NCI-H460 (cell line): ENCODE results near the gene SCAPER. TPM values are rescaled to one million over a fixed set of nuclear protein-coding genes. Genes with fewer than 3 reads are reported as not detected.
"Not testable (repeated sequence)": the region's sequence is repeated elsewhere in the genome, so short reads cannot be mapped to it uniquely, and the experiment has no call there.

Experiments used
- DNase-seq: peaks from one replicate; pipeline ENCODE4 v3.0.0-alpha.2; 2016; ENCODE audit warnings: low read depth; ENCODE audit errors: extremely low read depth
- total RNA-seq: library from RNA; depleted of rRNA; stranded (reverse); fragments of >200 nt; shearing (Covaris generic); gene quantifications from 2 replicates; pipeline ENCODE4 v1.2.3, GENCODE V29; 2014

SCAPER gene
- total RNA-seq, 1 experiment from 2014 or later: 8.8 TPM

DNA sequence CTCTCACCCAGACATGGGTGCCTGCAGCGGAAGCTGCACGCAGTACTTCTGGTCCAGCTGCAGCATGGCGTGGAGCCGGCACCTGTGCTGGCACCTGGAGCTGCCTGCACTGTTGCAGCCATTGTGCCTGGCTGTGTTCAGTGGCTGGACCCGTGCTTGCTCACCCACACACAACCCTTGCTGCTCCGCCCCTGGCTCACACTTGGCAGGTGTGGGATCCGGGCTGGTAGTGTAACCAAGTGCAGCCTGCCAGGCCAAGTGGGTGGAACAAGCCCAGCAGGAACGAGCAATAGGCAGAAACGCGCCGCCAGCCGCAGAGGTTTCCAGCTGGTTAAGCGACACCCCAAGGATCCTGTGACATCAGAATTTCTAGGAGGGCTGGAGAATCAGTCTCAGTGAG is 11.2 kb upstream of the SCAPER start:
- DNase-seq: no peak

DNA sequence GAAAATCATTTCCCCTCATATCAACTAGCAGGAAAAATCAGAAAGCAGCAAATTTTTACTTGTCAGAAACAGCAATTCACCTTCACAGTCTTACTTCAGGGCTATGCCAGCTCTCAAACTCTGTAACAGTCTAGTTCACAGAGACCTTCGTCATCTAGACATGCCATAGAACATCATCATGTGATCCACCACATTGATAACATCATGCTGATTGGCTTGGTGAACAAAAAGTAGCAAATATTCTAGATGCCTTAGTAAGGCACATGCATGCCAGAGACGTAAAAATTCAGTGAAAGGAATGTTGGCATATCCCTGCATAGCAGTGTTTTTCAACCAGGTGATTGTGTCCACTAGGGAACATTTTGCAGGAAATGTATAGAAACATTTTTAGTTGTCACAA is 8.6 kb upstream of the SCAPER start:
- no peak for DNase-seq

DNA sequence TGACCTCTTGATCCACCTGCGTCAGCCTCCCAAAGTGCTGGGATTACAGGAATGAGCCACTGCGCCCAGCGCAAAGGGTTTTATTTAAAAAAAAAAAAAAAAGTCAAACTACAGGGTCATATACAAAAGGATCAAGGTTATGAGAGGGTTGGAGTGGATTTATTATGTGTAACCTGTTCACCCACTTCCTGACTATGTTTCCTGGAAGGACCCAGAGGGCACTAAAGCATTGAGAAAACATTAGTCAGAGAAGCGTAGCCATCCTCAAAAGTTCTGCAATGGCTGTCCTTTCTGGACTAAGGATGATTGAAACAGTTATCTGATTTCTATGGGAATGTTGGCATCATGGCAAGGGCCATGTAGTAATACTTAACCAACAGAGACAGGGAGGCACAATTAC is 7.3 kb upstream of the SCAPER start:
- DNase-seq: no peak

DNA sequence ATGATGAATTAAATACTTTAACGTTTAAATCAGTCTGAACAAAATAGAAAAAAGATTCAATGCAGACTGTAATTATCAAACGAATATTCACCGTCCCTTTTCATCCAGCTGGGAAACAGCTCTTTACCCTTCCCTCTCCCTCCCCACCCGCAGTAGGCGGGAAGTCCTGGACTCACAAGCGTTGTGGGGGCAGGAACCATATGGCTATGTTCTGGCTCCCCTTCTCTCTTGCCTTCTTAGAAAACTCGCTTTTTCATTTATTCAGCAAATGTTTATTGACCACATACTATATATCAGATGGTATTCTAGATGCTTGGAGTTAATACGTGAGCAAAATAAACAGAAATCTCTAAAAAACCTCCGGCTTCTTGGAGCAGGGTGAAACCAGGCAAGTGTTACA is 715 bp upstream of the SCAPER start:
- DNase-seq: no peak

DNA sequence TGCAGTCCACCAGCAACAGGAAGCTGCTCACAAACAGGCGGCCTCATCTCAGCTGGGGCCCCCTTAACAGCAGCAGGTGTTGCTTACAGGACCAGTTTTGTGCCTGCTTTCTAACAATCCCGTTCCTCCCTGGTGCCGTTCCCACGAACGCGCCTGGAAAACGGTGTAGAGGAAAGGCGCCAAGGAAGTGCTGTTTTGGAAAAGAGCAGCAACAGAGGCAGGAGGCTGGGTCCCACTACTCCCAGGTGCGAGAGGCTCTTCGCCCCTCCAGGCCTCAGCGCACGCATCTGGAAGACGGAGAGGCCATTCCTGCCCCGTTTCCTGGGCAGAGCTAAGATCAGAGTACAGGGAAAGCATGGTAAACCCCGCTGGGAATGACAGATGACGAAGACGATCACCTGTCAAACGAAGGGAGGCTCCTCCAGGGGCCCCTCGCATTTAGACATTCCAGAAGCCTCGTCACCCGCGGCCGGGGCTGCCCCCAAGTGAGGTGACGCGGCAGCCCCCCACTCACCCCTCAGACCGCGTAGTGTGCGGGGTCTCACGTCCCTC is 603 bp downstream of the SCAPER start:
- DNase-seq: peak; percentile 5

DNA sequence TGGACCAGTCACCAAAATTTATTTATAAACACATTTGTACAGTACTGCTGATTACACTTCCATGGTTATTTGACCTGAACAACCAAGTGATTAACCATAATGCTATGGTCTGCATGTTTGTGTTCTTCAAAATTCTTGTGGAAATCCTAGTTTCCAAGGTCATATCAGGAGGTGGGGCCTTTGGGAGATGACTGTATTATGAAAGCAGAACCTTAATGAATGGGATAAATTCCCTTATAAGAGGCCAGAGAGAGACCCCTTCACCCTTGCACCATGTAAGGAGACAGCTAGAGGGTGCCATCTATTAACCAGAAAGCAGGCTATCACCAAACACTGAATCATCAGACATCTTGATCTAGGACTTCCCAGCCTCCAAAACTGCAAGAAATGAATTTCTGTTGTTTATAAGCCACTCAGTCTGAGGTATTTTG is 1.9 kb downstream of the SCAPER start:
- no peak for DNase-seq

DNA sequence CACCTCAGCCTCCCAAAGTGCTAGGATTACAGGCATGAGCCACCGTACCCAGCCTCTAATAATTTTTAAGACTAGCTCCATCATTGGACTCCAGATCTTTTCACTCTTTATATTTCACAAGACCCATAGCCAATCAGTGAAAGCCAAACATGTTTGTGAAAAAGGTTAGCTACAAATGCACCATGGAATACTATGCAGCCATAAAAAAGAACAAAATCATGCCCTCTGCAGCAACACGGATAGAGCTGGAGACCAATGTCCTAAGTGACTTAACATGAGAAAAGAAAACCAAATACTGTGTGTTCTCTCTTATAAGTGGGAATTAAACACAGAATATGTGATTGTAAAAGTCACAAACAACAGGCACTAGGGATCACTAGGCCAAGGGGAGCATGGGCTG is 3.2 kb downstream of the SCAPER start:
- DNase-seq: no peak

DNA sequence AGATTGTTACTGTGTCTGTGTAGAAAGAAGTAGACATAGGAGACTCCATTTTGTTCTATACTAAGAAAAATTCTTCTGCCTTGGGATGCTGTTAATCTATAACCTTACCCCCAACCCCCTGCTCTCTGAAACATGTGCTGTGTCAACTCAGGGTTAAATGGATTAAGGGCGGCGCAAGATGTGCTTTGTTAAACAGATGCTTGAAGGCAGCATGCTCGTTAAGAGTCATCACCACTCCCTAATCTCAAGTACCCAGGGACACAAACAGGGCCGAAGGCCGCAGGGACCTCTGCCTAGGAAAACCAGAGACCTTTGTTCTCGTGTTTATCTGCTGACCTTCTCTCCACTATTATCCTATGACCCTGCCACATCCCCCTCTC is 5.2 kb downstream of the SCAPER start:
- DNase-seq: not testable (repeated sequence)

DNA sequence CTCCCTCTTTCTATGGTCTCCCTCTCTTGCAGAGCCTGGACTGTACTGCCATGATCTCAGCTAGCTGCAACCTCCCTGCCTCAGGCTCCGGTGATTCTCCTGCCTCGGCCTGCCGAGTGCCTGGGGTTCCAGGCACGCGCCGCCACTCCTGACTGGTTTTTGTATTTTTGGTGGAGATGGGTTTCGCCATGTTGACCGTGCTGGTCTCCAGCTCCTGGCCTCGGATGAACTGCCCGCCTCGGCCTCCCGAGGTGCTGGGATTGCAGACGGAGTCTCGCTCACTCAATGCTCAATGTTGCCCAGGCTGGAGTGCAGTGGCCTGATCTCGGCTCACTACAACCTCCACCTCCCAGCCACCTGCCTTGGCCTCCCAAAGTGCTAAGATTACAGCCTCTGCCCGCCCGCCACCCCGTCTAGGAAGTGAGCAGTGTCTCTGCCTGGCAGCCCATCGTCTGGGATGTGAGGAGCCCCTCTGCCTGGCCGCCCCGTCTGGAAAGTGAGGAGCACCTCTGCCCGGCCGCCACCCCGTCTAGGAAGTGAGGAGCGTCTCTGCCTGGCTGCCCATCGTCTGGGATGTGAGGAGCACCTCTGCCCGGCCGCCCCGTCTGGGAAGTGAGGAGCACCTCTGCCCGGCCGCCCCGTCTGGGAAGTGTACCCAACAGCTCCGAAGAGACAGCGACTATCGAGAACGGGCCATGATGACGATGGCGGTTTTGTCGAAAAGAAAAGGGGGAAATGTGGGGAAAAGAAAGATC is 5.8 kb downstream of the SCAPER start:
- not testable (repeated sequence) for DNase-seq

DNA sequence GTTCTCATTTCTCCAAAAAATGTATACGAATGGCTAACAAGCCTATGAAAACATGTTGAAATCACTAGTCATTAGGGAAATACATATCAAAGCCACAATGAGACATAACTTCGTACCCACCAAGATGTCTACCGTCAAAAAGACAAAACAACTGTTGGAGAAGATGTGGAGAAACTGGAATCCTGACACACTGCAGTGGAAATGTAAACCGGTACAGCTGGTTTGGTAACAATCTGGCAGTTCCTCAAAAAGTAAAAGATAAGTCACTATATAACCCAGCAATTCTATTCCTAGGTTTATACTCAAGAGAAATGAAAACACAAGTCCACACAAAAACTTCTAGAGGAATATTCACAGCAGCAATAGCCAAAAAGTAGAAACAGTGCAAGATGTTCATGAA is 7.0 kb downstream of the SCAPER start:
- DNase-seq: no peak

DNA sequence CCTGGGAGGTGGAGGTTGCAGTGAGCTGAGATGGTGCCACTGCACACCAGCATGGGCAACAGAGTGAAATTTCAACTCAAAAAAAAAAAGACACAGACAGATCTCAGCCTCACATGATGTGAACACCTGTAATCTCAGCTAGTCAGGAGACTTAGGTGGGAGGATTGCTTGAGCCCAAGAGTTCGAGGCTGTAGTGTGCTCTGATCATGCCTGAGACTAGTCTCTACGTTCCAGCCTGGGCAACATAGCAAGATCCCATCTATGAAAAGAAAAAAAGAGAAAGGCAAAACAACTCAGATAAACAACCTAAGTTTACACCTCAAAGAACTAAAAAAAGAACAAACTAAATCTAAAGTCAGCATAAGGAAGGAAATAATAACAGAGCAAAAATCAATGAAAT is 11.0 kb downstream of the SCAPER start:
- no peak for DNase-seq

DNA sequence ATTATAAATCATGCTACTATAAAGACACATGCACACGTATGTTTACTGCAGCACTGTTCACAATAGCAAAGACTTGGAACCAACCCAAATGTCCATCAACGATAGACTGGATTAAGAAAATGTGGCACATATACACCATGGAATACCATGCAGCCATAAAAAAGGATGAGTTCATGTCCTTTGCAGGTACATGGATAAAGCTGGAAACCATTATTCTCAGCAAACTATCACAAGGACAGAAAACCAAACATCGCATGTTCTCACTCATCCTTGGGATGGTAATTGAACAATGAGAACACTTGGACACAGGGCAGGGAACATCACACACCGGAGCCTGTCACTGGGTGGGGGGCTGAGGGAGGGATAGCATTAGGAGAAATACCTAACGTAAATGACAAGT is 12.3 kb downstream of the SCAPER start:
- not testable (repeated sequence) for DNase-seq

DNA sequence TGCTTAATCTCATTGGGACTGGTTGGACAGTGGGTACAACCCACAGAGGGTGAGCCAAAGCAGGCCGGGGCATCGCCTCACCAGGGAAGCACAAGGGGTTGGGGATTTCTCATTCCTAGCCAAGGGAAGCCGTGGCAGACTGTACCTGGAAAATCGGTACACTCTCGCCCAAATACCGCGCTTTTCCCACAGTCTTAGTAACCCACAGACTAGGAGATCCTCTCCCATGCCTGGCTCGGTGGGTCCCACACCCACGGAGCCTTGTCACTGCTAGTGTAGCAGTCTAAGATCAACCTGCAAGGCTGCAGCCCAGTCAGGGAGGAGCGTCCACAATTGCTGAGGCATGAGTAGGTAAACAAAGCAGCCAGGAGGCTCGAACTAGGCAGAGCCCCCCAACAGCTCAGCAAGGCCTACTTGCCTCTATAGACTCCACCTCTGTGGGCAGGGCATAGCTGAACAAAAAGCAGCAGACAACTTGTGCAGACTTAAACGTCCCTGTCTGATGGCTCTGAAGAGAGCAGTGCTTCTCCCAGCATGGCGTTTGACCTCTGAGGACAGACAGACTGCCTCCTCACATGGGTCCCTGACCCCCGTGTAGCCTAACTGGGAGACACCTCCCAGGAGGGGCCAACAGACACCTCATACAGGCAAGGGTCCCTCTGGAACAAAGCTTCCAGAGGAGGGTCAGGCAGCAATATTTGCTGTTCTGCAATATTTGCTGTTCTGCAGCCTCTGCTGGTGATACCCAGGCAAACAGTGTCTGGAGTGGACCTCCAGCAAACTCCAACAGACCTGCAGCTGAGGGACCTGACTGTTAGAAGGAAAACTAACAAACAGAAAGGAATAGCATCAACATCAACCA is 17.6 kb downstream of the SCAPER start:
- not testable (repeated sequence) for DNase-seq

DNA sequence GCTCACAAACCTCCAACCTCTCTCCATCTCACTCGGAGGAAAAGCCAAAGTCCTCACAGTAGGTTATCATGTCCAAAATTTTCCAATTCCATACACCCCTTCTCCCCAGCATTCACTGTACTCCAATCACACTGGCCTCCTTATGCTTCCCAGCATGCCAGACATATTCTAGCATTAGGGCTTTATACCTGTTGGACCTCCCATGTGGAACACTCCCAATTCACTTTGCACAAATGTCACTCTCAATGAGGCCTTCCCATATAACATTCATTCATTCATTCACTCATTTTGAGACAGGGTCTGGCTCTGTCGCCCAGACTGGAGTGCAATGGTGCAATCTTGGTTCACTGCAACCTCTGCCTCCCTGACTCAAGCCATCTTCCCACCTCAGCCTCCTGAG is 19.9 kb downstream of the SCAPER start:
- DNase-seq: no peak

DNA sequence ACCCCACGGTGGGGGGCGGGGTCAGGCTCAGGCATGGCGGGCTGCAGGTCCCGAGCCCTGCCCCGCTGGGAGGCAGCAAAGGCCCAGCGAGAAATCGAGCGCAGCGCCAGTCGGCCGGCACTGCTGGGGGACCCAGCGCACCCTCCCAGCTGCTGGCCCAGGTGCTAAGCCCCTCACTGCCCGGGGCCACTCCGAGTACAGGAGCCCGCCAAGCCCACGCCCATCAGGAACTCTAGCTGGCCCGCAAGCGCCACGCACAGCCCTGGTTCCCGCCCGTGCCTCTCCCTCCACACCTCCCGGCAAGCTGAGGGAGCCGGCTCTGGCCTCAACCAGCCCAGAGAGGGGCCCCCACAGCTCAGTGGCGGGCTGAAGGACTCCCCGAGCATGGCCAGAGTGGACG is 29.2 kb downstream of the SCAPER start:
- DNase-seq: no peak

DNA sequence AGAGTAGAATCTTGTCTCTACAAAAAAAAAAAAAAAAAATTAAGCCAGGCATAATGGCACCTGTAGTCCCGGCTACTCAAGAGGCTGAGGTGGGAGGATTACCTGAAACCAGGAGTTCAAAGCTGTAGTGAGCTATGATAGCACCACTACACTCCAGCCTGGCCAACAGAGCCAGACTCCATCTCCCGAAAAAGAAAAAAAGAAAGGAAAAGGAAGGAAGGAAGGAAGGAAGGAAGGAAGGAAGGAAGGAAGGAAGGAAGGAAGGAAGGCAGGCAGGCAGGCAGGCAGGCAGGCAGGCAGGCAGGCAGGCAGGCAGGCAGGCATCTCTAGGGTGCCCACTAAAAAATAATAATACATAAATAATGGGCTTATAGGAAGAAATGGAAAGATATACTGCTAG is 32.1 kb downstream of the SCAPER start:
- DNase-seq: not testable (repeated sequence)

DNA sequence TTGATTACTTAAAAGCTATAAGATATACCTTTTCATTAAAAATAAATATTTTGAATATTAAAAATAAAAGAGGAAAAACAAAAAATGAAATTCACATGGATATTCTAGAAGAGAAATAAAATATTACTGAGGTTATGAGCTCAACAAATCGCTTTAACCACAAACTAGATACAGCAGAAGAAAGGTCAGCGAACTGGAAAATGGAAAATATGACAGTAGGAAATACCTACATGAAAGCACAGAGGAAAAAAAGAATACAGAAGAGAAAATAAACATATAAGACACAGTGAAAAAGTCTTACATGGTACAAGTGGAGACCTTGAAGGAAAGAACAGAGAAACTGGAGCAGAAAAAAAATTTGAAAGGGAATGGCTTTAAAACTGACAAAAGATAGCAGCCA is 33.2 kb downstream of the SCAPER start:
- no peak for DNase-seq

DNA sequence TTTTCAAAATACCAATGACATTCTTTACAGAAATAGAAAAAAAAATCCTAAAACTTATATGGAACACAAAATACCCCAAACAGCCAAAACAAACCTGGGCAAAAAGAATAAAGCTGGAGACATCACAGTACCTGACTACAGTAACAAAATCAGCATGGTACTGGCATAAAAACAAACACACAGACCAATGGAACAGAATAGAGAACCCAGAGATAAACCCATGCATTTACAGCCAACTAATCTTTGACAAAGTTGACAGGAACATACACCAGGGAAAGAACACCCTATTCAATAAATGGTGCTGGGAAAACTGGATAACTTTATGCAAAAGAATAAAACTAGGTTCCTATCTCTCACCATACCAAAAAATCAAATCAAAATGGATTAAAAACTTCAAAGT is 36.4 kb downstream of the SCAPER start:
- DNase-seq: no peak

DNA sequence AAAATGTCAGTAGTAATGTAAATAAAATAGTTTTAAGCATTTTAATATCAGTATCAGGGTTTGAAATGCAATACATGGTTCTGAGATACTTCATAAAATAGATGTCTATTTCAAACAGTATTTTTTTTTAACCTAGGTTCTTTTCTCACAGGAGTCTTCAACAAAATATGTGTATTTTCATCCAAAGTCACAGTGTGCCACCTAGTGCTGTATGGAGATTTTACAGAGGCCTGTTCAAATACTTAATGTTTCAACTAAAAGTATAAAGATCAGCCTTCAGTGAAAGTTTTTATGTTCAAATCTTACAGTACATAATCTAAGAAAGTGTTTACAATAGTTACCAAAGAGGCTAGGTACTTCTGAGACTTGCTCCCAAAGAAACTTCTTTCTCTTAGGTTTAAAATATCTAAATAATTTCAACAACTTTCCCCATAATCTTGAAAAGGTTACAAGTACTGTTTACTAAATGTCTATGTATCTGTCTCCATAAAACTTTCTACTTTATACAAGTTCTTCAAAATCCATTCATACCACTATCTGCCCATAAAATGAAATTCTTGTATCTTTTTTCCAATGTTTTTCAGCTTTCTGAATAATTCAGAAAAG is 38.3 kb downstream of the SCAPER start:
- peak; percentile 33 for DNase-seq

DNA sequence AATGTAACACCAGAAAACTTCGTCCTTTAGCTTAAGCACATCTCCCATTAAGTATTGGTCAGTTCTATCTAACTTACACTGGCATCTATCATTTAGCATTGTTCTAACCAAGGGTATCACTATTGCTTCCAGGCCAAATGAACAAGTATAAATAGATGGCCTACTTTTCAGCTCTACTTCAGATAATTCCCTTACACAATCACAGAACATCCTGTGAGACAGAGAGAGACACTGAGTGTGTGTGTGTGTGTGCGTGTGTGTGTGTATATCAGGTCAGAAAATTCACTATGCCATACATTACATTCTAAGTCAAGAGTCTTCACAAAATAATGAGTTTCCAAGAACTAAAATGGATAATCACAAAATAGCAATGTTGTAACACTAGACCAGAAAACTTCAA is 39.1 kb downstream of the SCAPER start:
- DNase-seq: no peak

DNA sequence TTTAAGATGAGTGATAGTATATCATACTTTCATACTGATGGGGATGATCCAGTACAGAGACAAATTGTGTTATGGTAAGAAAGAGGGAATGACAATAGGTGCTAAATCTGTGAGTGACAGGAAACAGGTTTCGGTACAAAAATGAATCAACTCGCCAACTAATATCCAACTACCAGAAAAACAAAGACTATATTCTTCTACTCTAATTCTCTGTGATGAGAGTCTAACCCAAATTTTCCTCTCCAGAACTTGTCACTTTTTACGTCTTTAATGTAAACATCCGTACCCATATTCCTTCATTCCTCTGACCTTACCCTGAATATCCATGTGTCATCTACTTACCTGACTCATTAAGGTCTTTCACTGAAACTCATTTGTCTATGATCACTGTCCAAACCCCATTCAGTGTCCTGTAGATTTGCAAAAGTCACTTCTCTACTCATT is 39.6 kb downstream of the SCAPER start:
- DNase-seq: no peak
